Testis (tissue), 3 donors: ENCODE measurements around the gene MINK1. TPM values are rescaled to one million over a fixed set of nuclear protein-coding genes. Genes with fewer than 3 reads are reported as not detected.

Experiments used
- DNase-seq: peaks from one replicate; pipeline ENCODE4 v3.0.0-alpha.2; 2019
- H3K27ac ChIP-seq, 2 donors: fragments of 200-600 bp; sonication (generic); one replicate each; pipeline ENCODE4 v1.5.1; 2019
- H3K27me3 ChIP-seq: fragments of 200-600 bp; sonication (generic); one replicate; pipeline ENCODE4 v1.5.1; 2019
- H3K36me3 ChIP-seq: fragments of 200-600 bp; sonication (generic); one replicate; pipeline ENCODE4 v1.5.1; 2017; ENCODE audit warnings: low read depth; ENCODE audit errors: missing control alignments
- H3K4me1 ChIP-seq: fragments of 200-600 bp; sonication (generic); one replicate; pipeline ENCODE4 v1.5.1; 2019
- H3K4me3 ChIP-seq, 2 donors: fragments of 200-600 bp; sonication (generic); one replicate each; pipeline ENCODE4 v1.5.1; 2017 to 2019
- H3K9me3 ChIP-seq: fragments of 200-600 bp; sonication (generic); one replicate; pipeline ENCODE4 v1.5.1; 2017
- POLR2A ChIP-seq: fragments of 450-650 bp; IDR thresholded peaks from one replicate; pipeline ENCODE4 v1.6.1; 2017; ENCODE audit warnings: antibody characterized with exemption, mild to moderate bottlenecking, moderate library complexity
- WGBS, 2 donors: methylation state at CpG; one replicate each; pipeline ENCODE4 v1.1.5; 2018; 5-methylcytosine and 5-hydroxymethylcytosine counted together
- intact Hi-C: fragments of 100-400 bp; cut with DNase I; formaldehyde crosslinking; loops from one replicate; pipeline ENCODE4 v1.15.1; 2023; ENCODE audit warnings: low total_unique reads
- polyA plus RNA-seq: library from polyadenylated mRNA; stranded (reverse); fragments of 350-450 nt; fragmentation: Illumina TruSeq; extraction: RNeasy Lipid Tissue Mini Kit (QIAGEN cat#74804); gene quantifications from one replicate; pipeline ENCODE4 v1.2.3, GENCODE V29; 2014; ENCODE audit warnings: low read depth, low replicate concordance; ENCODE audit not compliant: insufficient read depth
- total RNA-seq, 2 donors: library from RNA; depleted of rRNA; stranded (reverse); fragments of >200 nt; gene quantifications; one replicate each; pipeline ENCODE4 v1.2.3, GENCODE V29; 2016
- TF ChIP-seq, protein P1 (sequence below), 3 experiments: fragments of 450-650 bp in 2 of 3; fragments of 200-600 bp in 1 of 3; sonication (generic) in 1 of 3; IDR thresholded peaks; one replicate each; pipeline ENCODE4 v1.5.1; 2016 to 2019; ENCODE audit warnings: antibody characterized with exemption in 3 of 3, mild to moderate bottlenecking in 2 of 3, moderate library complexity in 1 of 3

MINK1 gene
- total and polyA plus RNA-seq, 3 donors from 2014 or later, result 77.4 to 142 (median 135) TPM

DNA sequence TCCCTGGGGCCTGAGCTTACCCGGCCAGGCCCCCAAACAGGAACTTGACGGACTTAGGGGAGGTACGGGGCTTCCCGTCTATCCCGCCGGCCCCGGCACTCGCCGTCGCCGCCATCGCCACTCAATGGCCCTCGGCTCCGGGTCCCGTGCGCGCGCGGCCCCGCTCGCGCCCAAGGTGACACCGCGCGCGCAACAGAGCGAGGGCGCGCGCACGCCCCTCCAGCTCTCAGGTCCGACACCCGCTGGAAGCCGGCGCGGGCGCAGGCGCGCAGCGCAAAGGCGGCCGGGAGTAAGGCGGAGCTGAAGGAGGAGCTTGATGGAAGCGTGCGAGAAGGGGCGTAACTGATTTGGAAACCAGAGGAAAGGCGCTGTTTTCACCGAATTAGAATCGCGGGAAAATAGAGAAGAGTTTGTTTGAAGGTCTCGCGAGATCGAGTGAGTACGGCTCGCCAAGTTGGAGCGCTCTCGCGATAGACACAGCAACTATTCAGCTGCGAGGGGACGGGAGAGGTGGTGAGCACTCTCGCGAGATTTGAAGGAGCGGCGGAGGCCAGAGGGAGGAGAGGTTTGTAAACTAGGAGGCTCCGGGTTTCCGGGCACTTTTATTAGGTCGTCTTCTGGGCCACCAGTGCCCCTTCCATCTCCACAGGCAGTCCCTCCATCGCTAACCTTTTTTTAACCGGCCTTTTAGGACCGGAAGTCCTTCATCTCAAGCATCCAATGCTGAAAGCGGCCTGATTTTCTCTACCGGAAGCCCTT is 106.8 kb downstream of the MINK1 start, which contains the start of the genes RNF167 and SLC25A11:
Gene RNF167 (plus strand): TSS at position 473 of the 759 bp plus-strand sequence. CDS start 642 bp downstream, outside the sequence.
Gene SLC25A11 (minus strand): TSS at position 251 of the 759 bp plus-strand sequence. CDS start 136 bp downstream, at position 115.
- Histone ChIP-seq H3K36me3 (no peaks in the 10 kb centered on the region), H3K4me1 (peaks cover 14% of the 10 kb centered on the region), H3K9me3 (no peaks in the 10 kb centered on the region), H3K4me3 (peak within 1 kb of the TSS; percentile 69), H3K27me3 (no peaks in the 10 kb centered on the region), H3K27ac (peak within 1 kb of the TSS; percentile 83 to 97)
- DNase-seq, result peak; percentile 97
- TF ChIP-seq POLR2A, result no peak
- TF ChIP-seq, protein P1, sequence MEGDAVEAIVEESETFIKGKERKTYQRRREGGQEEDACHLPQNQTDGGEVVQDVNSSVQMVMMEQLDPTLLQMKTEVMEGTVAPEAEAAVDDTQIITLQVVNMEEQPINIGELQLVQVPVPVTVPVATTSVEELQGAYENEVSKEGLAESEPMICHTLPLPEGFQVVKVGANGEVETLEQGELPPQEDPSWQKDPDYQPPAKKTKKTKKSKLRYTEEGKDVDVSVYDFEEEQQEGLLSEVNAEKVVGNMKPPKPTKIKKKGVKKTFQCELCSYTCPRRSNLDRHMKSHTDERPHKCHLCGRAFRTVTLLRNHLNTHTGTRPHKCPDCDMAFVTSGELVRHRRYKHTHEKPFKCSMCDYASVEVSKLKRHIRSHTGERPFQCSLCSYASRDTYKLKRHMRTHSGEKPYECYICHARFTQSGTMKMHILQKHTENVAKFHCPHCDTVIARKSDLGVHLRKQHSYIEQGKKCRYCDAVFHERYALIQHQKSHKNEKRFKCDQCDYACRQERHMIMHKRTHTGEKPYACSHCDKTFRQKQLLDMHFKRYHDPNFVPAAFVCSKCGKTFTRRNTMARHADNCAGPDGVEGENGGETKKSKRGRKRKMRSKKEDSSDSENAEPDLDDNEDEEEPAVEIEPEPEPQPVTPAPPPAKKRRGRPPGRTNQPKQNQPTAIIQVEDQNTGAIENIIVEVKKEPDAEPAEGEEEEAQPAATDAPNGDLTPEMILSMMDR (IDR thresholded peaks at IDR 0.05), result no peak
- WGBS, 2 donors, result 0% methylated on average over 59 to 71 of the region's 72 CpGs
- intact Hi-C loops, result no loop called here

GRCh38 chr17:4940555-4941318 is 107.6 kb downstream of the MINK1 start:
- WGBS, 2 donors, result 1 to 2% methylated on average over 23 to 29 of the region's 29 CpGs
- peak overlapping the region; percentile 69 for H3K4me3 ChIP-seq
- TF ChIP-seq POLR2A, result no peak
- TF ChIP-seq, protein P1 (IDR thresholded peaks at IDR 0.05), result no peak
- no peaks in the 10 kb centered on the region for H3K27me3 ChIP-seq
- H3K9me3 ChIP-seq, result no peaks in the 10 kb centered on the region
- H3K27ac ChIP-seq, result peak overlapping the region; percentile 83 to 97
- peak; percentile 93 for DNase-seq
- intact Hi-C loops, result no loop called here
- peaks cover 20% of the 10 kb centered on the region for H3K4me1 ChIP-seq
- H3K36me3 ChIP-seq, result no peaks in the 10 kb centered on the region

- TF ChIP-seq POLR2A, result no peak
- TF ChIP-seq, protein P1 (IDR thresholded peaks at IDR 0.05), result no peak
- Histone ChIP-seq H3K27ac (peak overlapping the region in 1 of 2 donors; percentile 97), H3K9me3 (no peaks in the 10 kb centered on the region), H3K27me3 (no peaks in the 10 kb centered on the region), H3K36me3 (no peaks in the 10 kb centered on the region), H3K4me3 (peak overlapping the region; percentile 69), H3K4me1 (peaks cover 25% of the 10 kb centered on the region)
- DNase-seq, result no peak
- WGBS, 2 donors, result 23 to 29% methylated on average over 4 of the region's 4 CpGs
- intact Hi-C loops, result no loop called here
Observed at GRCh38 chr17:4941319-4941610, 108.1 kb downstream of the MINK1 start.

DNA sequence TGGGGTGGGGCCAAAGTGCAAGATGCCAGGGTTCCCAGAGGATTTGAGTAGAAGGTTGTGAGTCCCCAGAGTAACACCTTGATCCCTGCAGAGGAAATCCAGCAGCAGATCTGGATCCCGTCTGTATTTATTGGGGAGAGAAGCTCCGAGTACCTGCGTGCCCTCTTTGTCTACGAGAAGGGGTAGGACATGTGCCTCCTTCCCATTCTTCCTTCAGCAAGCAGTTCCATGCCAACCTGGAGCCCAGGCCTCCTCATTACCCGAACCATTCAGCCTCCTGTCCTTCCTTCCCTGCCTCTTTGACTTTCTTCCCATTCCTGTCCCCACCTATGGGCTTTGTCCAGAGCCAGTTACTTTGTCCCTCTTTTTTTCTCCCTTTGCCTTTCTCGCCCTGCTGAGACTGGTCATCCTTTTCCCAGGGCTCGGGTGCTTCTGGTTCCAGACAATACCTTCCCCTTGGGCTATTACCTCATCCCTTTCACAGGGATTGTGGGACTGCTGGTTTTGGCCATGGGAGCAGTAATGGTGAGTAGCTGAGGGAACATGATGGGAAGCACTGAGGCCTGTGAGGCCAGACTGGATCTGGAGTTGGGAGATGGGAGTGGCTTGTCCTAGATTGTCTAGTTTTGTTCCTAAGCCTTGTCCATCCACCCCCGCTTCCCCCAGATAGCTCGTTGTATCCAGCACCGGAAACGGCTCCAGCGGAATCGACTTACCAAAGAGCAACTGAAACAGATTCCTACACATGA is 109.8 kb downstream of the MINK1 start:
- no peak for DNase-seq
- TF ChIP-seq POLR2A, result no peak
- TF ChIP-seq, protein P1 (IDR thresholded peaks at IDR 0.05), result no peak
- H3K27ac ChIP-seq, result no peak overlapping the region
- H3K27me3 ChIP-seq, result no peaks in the 10 kb centered on the region
- peaks cover 34% of the 10 kb centered on the region for H3K4me1 ChIP-seq
- 77% methylated on average over 11 to 13 of the region's 13 CpGs for WGBS, 2 donors
- no peaks in the 10 kb centered on the region for H3K9me3 ChIP-seq
- H3K36me3 ChIP-seq, result no peaks in the 10 kb centered on the region
- intact Hi-C loops, result no loop called here
- no peak overlapping the region for H3K4me3 ChIP-seq
